ENCODE measurements around the gene PUM1.
"Not testable (repeated sequence)": the region's sequence is repeated elsewhere in the genome, so short reads cannot be mapped to it uniquely, and the experiment has no call there.

The PUM1 gene

GRCh38 chr1:31040038-31040437 lies 25.5 kb downstream of the PUM1 start:
- DNase-seq (ENCODE audit: low read depth): no peak
- no peak overlapping the region for H3K4me3 ChIP-seq (replicated peaks; ENCODE audit: low read depth, low read length)
- no peak for TF ChIP-seq CTCF (IDR thresholded peaks at IDR 0.05; ENCODE audit: low read length, missing control alignments)

GRCh38 chr1:31038935-31039334 lies 26.6 kb downstream of the PUM1 start:
- H3K4me3 ChIP-seq (replicated peaks; ENCODE audit: low read depth, low read length); DNase-seq (ENCODE audit: low read depth): not testable (repeated sequence)

- TF ChIP-seq CTCF (IDR thresholded peaks at IDR 0.05; ENCODE audit: low read length, missing control alignments): no peak
- peak; percentile 51 for DNase-seq (ENCODE audit: low read depth)
- no peak overlapping the region for H3K4me3 ChIP-seq (replicated peaks; ENCODE audit: low read depth, low read length)
Measured at GRCh38 chr1:31038360-31038759, 27.2 kb downstream of the PUM1 start.

GRCh38 chr1:31036749-31037500 lies 28.6 kb downstream of the PUM1 start:
- no peak overlapping the region for H3K4me3 ChIP-seq (replicated peaks; ENCODE audit: low read depth, low read length)
- no peak for DNase-seq (ENCODE audit: low read depth)
- TF ChIP-seq CTCF (IDR thresholded peaks at IDR 0.05; ENCODE audit: low read length, missing control alignments): no peak

- no peak for TF ChIP-seq CTCF (IDR thresholded peaks at IDR 0.05; ENCODE audit: low read length, missing control alignments)
- H3K4me3 ChIP-seq (replicated peaks; ENCODE audit: low read depth, low read length): no peak overlapping the region
- no peak for DNase-seq (ENCODE audit: low read depth)
Measured at GRCh38 chr1:31033598-31033997, 31.9 kb downstream of the PUM1 start.

GRCh38 chr1:31032266-31032665 lies 33.3 kb downstream of the PUM1 start:
- no peak for DNase-seq (ENCODE audit: low read depth)
- no peak for TF ChIP-seq CTCF (IDR thresholded peaks at IDR 0.05; ENCODE audit: low read length, missing control alignments)
- H3K4me3 ChIP-seq (replicated peaks; ENCODE audit: low read depth, low read length): no peak overlapping the region

GRCh38 chr1:31031330-31032143 lies 34.0 kb downstream of the PUM1 start:
- H3K4me3 ChIP-seq (replicated peaks; ENCODE audit: low read depth, low read length): no peak overlapping the region
- TF ChIP-seq CTCF (IDR thresholded peaks at IDR 0.05; ENCODE audit: low read length, missing control alignments): no peak
- DNase-seq (ENCODE audit: low read depth): no peak

All from fibroblast of pulmonary artery (primary cell).